ENCODE measurements around the gene USP21. TPM values are rescaled to one million over a fixed set of nuclear protein-coding genes. Genes with fewer than 3 reads are reported as not detected.

Gene USP21
- total RNA-seq, 1 donor from 2014 or later, result 3.3 TPM

GRCh38 chr1:161168906-161169305 lies 9.6 kb downstream of the USP21 start:
- DNase-seq (ENCODE audit: low read depth in 2 of 2), result no peak

GRCh38 chr1:161171191-161171590 lies 11.9 kb downstream of the USP21 start:
- DNase-seq (ENCODE audit: low read depth in 2 of 2), result no peak

- no peak for DNase-seq (ENCODE audit: low read depth in 2 of 2)
Measured at GRCh38 chr1:161171696-161172095, 12.4 kb downstream of the USP21 start.

GRCh38 chr1:161172349-161172748 lies 13.0 kb downstream of the USP21 start:
- DNase-seq (ENCODE audit: low read depth in 2 of 2), result no peak

DNA sequence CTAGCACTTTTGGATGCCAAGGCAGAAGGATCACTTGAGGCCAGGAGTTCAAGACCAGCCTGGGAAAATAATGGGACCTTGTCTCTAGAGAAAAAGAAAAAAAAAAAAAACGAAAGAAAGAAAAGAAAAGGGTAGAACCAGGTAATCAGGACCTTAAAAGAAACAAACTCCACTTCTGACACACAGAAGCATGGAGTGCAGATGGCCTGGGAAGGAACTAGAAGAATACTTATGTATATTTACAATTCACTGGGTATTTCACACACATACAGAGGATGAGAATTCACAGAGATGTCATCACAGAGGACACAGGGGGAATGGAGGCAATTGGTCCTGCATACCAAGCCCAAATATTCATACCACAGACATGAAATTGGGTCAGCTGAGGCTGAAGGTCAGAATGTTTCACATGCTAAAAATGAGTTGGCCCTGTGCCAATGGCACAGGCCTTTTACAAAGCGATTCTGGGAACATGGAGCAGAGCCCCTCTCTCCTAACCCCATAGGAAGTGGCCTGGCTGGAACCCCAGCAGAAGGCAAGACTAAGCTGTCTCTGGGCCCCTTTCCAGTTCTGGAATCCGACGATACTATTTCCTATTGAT lies 13.6 kb downstream of the USP21 start:
- peak in 1 of 2 donors; percentile 19 for DNase-seq (ENCODE audit: low read depth in 2 of 2)

- DNase-seq (ENCODE audit: low read depth in 2 of 2), result no peak
Measured at GRCh38 chr1:161173711-161174110, 14.4 kb downstream of the USP21 start.

DNA sequence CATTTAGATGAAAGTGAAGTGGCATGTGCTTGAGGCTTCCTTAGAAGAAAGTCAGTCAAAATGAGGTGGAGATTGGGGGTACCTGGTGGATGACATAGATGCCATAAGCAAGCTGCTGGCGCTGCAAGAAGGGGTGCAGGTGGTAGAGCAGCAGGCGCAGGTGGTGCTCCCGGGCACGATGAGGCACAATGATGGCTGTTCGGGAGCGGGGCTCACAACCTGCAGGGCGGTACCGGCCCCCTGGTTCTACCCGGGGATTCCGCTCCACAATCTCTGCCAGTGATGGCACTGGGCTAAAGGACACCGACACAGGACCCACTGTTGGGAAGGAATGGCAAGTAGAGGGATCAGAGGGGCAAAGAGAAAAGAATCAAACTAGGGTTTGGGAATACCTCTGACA lies 15.6 kb downstream of the USP21 start:
- DNase-seq (ENCODE audit: low read depth in 2 of 2), result no peak

DNA sequence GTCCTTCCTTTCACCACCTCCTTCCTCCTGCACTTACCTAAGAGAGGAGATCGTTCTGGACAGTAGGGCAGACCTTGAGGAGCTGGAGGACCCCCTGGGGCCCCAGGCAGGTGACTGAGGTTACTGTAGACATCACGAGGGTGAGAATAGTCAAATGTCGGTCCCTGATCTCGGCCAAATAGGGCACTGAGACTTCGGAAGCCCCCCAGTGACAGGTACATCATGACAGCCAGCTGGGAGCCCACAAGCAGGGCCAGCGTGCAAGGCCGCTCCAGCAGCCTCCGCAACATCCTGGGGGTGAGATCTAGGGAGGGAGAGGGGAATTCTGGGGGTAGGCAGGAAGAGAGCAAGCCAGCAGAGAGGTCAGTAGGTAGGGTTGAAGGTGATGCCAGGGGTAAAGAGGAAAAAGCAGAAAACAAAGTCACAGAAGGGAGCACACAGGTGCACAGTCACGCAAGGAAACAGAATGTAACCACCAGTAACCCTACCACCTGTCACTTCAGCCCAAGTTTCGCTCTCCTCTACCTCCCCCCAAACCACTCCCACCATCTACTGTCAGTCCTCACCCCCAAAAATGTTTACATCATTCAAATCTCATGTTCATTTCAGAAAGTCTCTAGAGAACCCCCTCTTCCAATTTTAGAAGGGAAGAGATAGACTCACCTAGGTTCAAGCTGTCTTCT lies 16.6 kb downstream of the USP21 start:
- no peak for DNase-seq (ENCODE audit: low read depth in 2 of 2)

DNA sequence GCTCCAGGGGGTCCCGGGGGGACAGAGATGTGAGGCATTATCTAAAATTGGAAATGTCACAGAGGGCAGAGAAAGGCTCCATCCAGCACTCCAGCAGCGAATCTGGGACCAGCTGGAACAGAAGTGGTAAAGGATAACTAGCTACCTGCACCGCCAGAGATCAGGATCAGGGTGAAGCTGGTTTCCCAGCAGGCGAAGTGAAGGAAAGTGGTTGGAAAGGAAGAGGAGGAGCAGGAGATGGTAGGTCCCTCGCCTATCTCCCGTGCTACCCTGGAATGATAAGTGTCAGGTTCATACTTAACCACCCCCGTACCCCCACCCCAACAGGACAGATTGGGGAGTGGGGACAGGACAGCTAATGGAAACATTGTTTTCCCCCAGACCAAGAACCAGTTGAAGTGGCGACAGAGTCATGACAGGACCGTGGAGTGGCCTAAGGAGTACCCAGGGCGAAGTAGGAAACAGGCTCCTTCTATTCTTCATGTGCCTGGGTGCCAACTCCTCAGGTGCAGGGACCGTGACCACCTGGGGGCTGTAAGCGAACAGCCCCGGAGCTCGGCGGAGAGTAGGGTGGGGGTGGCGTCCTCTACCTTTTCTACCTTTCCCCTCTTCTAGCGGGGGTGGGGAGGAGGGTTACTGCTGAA lies 17.3 kb downstream of the USP21 start:
- no peak for DNase-seq (ENCODE audit: low read depth in 2 of 2)

GRCh38 chr1:161177112-161177935 lies 18.0 kb downstream of the USP21 start, which contains the start of gene B4GALT3:
TSS of gene B4GALT3 (minus strand) at chr1:161177507. CDS start at chr1:161176060, 1,447 bp downstream.
- peak in 1 of 2 donors; percentile 80 for DNase-seq (ENCODE audit: low read depth in 2 of 2)

GRCh38 chr1:161177936-161178244 lies 18.6 kb downstream of the USP21 start:
- no peak for DNase-seq (ENCODE audit: low read depth in 2 of 2)

DNA sequence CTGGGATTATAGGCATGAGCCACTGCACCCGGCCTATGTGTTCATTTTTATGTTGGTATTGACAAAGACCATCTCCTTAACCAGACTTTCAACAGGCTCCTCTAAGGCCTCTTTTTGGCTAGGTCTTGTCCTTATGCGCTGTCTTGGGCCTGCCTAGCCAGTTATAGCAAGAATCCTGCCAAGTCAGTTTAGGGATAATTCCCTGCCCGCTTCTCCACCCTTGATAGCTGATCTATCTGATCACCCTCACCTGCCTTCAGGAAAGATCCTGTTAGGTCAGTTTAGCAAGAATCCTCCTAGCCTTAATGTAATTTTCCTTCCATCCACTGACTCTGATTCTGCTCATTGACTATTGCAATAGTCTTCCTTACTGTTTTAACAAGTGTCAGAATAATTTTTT lies 20.4 kb downstream of the USP21 start:
- DNase-seq (ENCODE audit: low read depth in 2 of 2), result no peak

DNA sequence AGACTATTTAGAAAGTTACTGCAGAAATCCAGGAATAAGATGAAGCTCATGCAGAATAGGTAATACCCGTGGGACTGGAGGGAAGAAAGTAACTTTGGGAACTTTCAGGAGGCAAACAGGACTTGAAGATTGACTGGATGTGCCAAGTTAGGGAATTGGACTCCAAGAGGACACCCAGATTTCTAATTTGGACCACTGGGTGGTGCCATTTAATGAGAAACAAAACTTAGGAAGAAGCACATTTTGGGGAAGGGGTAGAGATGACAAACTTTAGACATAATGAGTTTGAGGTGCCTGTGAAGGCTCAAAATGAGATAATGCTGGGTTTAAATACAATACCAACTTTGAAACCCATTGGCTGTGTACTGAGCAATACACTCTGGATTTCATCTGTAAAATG lies 21.3 kb downstream of the USP21 start:
- DNase-seq (ENCODE audit: low read depth in 2 of 2), result peak in 1 of 2 donors; percentile 25

DNA sequence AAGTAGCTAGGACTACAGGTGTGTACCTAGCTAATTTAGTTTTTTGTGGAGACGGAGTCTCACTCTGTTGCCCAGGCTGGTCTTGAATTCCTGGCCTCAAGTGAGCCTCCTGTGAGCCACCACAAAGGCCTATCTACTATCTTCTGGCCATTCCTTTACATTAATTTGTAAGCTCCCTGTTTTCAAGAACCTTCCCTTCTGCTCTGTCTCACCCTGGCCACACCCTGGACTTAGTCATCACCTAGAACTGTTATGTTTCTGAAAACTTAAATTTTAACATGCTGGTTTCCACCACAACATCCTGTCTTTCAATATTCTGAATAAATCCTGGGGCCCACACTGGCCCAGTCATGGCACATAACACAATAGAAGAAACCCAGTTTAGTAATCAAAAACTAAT lies 22.9 kb downstream of the USP21 start:
- DNase-seq (ENCODE audit: low read depth in 2 of 2), result peak in 1 of 2 donors; percentile 42

GRCh38 chr1:161185282-161185682 lies 26.0 kb downstream of the USP21 start:
- DNase-seq (ENCODE audit: low read depth in 2 of 2), result peak; percentile 90 to 96

DNA sequence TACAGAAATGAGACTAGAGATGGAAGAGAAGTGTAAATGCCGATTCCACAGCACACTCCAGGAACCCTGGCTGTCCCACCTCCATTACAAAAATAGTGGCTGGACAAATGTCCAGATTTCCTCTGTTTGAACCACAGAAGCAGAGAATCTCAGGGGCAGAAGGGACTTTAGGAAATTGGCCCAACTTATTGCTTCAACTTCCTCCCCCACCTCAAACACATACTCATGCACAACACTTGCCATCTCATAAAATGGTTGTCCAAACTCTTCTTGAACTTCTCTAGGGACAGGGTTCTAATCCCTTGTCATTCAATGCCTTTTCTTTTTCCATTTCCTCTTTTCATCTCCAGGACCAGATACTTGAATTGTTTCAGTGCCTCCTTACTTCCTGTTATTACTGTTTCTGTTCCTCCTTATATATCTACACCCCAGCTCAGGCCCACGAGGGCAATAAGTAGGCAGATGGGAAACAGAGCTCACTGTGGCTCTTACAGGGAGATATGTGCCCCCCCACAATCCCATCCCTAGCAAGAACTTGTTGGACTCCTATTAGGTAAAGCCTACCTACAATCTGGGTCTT lies 26.5 kb downstream of the USP21 start:
- no peak for DNase-seq (ENCODE audit: low read depth in 2 of 2)

DNA sequence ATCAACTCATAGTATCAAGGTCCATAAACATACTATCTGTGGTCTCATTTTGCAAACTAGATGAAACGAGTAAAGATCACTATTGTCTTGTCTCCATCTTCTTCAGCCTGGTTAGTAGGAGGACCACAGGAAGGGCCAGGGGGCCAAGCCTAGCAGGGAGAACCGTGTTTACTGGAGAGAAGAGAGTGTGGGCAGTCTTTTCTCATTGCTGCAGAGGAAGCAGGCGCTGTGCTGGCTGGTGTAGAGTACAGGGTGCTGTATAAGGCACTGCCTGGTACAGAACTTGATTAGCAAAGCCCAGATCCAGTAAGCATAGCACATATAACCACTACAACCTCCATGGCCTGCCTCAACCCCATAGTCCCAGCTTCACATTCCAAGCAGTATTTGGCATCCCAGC lies 28.0 kb downstream of the USP21 start:
- no peak for DNase-seq (ENCODE audit: low read depth in 2 of 2)

DNA sequence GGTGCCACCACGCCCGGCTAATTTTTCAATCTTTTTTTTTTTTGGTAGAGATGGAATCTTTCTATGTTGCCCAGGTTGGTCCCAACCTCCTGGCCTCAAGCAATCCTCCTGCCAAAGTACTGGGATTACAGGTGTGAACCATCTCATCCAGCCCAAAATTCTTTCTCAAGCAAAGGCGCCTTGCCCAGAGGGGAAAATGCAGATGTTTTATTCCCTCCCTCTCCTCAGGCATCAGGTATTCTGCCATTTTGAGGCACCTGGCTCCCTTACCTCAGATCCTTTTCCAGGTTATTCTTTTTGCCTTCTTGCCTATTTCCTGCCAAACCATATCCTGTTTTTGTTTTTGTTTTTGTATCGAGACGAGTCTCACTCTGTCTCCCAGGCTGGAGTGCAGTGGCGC lies 29.1 kb downstream of the USP21 start:
- no peak for DNase-seq (ENCODE audit: low read depth in 2 of 2)

DNA sequence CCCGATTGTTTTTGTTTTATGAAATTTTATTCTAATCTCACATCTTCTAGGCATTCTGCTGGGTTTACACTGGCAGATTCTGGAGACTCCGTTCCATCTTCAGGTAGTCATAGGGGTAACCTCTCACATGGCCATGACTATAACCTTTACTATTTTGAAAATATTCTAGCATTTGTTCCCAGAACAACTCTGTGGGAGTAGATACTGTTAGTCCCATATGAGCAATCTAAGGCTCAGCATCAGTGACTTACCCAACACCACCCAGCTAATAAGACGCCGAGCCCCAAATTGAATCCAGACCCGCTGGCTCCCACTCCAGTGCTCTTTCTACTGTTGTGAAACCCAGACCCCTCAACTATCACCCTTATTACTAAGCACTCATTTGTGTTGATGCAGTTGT lies 29.7 kb downstream of the USP21 start:
- DNase-seq (ENCODE audit: low read depth in 2 of 2), result no peak

DNA sequence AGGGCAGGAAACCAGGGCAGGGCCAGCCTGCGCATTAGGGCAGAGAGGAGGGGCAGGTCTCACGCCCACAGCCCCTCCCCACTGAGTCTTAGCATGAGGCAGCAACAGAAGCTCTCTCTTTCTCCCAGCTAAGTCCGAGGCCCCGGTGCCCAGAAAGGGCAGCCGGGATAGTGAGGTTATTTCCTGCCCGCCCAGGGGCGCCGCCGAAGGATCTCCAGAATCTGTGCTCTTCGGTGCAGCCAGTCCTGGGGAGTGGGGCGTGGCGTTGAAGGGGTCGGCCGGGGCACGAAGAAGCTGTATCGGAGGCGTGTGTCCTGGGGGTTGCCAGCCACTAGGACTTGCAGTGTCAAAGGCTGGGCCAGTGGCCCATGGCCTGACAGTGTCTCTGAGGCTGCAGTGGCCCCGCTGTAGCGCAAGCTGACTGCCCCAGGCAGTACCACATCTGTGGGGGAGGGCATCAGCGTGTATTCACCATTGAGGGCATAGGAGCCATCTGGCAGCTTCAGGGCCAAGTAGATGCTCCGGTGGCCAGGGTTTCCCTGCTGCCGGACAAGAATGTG lies 31.7 kb downstream of the USP21 start:
- no peak for DNase-seq (ENCODE audit: low read depth in 2 of 2)

DNA sequence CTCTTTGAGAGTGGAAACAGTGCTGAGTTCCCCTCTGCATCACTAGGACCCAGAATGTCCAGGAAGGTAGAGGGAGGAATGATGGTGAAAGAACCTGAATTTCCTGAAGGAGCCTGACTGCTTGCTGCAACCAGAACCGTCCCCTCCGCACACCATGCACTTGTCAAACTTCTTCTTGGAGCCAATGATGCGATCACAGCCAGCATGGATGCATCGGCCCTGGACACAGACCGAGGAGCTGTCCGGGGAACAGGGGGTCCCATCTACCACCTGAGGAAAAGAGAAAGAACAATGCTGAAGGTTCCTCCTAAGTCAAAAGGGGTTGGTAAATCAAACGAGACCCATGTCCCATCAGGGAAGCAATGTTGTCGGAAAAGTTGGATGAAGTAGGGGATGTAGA lies 32.7 kb downstream of the USP21 start:
- DNase-seq (ENCODE audit: low read depth in 2 of 2), result no peak
